SK-N-SH (cell line): ENCODE results near the gene UNK.

Source experiments
- GABPA ChIP-seq: IDR thresholded peaks from 2 replicates; pipeline ENCODE4 v1.4.0; 2012; ENCODE audit warnings: low read depth, mild to moderate bottlenecking
- NFIC ChIP-seq: IDR thresholded peaks from 2 replicates; pipeline ENCODE4 v1.4.0; 2012; ENCODE audit warnings: borderline replicate concordance

GRCh38 chr17:75777296-75777922, 7.2 kb upstream of the UNK start:
- TF ChIP-seq NFIC (no peak), GABPA (no peak)
